GM19043 (cell line): ENCODE data around the gene TMEM62.

Experiments
- ATAC-seq: cut with Tn5 transposase; IDR thresholded peaks from one replicate; pipeline ENCODE4 v1.9.1; 2021; ENCODE audit warnings: low read depth; ENCODE audit not compliant: unreplicated experiment

Gene TMEM62

DNA sequence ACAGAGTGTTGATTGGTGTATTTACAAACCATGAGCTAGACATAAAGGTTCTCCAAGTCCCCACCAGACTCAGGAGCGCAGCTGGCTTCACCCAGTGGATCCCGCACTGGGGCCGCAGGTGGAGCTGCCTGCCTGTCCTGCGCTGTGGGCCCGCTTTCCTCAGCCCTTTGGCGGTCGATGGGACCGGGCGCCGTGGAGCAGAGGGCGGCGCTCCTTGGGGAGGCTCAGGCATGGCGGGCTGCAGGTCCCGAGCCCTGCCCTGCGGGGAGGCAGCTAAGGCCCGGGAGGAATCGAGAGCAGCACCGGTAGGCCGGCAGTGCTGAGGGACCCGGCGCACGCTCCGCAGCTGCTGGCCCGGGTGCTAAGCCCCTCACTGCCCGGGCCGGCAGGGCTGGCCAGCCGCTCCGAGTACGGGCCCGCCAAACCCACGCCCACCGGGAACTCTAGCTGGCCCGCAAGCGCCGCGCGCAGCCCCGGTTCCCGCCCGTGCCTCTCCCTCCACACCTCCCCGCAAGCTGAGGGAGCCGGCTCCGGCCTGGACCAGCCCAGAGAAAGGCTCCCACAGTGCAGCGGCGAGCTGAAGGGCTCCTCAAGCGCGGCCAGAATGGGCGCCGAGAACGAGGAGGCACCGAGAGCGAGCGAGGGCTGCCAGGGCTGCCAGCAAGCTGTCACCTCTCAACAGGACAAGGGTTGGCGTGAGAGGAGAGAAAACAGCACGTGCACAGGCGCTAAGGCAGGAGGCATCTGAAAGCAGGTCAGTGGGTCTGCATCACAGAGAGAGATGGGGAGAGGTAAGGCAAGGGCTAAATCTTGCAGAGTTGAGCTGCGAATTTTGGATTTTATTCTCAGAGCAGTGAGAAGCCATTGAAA lies 93.3 kb downstream of the TMEM62 start:
- ATAC-seq, result no peak

DNA sequence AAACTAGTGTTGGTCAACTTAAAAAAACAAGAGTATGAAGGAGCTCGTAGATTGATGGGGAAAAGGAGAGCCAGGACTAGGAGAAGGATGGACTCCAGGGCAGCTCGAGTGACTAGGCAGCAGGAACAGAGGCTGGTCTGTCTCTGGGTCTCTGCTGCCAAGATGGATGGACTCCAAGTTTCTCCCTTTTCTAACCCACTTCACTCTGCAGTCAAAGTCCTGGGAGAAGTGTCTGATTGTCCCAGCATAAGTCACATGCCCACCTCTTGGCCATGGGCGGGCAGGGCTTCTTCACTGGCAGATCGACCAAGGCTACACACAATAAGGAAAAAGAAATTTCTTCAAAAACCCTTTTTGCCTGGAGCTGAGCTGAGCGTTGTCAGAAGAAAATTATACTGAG lies 96.6 kb downstream of the TMEM62 start:
- no peak for ATAC-seq

DNA sequence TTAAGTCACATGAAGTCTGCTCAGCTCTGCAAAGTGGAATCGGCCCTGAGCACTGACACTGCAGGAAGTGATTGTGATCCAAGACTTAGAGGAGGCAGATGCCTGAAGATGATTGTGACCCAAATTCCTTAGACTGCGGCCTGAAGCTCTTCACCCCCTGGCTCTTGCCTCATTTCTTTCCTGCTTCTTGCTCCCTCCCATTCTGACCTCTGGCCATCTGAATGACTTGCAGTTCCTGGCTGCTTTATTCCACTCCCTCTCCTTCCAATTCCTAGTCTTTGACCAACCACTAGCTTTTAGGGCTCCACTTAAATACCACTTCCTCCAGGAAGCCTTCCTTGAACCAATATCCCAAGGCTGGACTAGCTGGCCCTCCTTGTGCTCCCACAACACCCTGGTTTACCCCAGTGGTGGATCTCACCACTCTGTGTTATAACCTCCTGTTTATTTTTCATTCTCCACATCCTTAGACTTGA lies 97.3 kb downstream of the TMEM62 start:
- ATAC-seq, result no peak

- ATAC-seq, result no peak
These were observed 99.0 kb downstream of the TMEM62 start for GRCh38 chr15:43232289-43232874.
